GM13976 (cell line): ENCODE results near the gene PGM5.

Source experiments
- DNase-seq: peaks from one replicate; pipeline ENCODE4 v3.0.0; 2012; ENCODE audit warnings: low spot score
- CTCF ChIP-seq: IDR thresholded peaks from 2 replicates; pipeline ENCODE4 v1.5.1; 2012; ENCODE audit warnings: borderline replicate concordance, mild to moderate bottlenecking; ENCODE audit not compliant: insufficient read depth; ENCODE audit errors: extremely low read depth, missing control alignments, control extremely low read depth
- in situ Hi-C: fragments of 300-500 bp; cut with MboI; formaldehyde crosslinking; loops from one replicate; pipeline ENCODE4 v1.12.0; 2022; ENCODE audit warnings: low sequenced_read_pairs, mixed read lengths, inconsistent platforms; ENCODE audit not compliant: unreplicated experiment

PGM5 gene

GRCh38 chr9:68560071-68560844 is 203.8 kb downstream of the PGM5 start:
- in situ Hi-C loops, result no loop called here
- TF ChIP-seq CTCF, result peak; percentile 75
- peak; percentile 53 for DNase-seq

GRCh38 chr9:68562461-68562860 is 206.1 kb downstream of the PGM5 start:
- no peak for TF ChIP-seq CTCF
- no peak for DNase-seq
- in situ Hi-C loops, result no loop called here

- in situ Hi-C loops, result no loop called here
- DNase-seq, result no peak
- no peak for TF ChIP-seq CTCF
Measured at GRCh38 chr9:68567565-68567964, 211.2 kb downstream of the PGM5 start.

GRCh38 chr9:68574150-68574549 is 217.7 kb downstream of the PGM5 start:
- no peak for DNase-seq
- in situ Hi-C loops, result loop anchor here (10.0 kb wide), 1 partner anchor 131 kb away; the partner anchor contains the start of gene PIP5K1B

GRCh38 chr9:68575817-68576216 is 219.4 kb downstream of the PGM5 start:
- TF ChIP-seq CTCF, result no peak
- in situ Hi-C loops, result loop anchor here (10.0 to 25.0 kb wide), 3 partner anchors 129 to 536 kb away; partner anchors contain the start of gene PIP5K1B
- no peak for DNase-seq

More at GRCh38 chr9:68574150-68574549, 217.7 kb downstream of the PGM5 start:
- no peak for TF ChIP-seq CTCF

GRCh38 chr9:68577774-68578591 is 221.6 kb downstream of the PGM5 start:
- peak; percentile 39 for DNase-seq
- no peak for TF ChIP-seq CTCF
- in situ Hi-C loops, result loop anchor here (10.0 to 25.0 kb wide), 3 partner anchors 127 to 534 kb away; partner anchors contain the start of gene PIP5K1B
